Activated T-helper 1 cell treated with Interleukin-2 at 50 U/mL for 16 hours (primary cell): ENCODE results near the gene MYO16.

Experiments used
- DNase-seq: peaks from one replicate; pipeline ENCODE4 v3.0.0-alpha.2; 2020; ENCODE audit warnings: low read depth

Gene MYO16

GRCh38 chr13:108797354-108797753, 167.9 kb downstream of the MYO16 start:
- DNase-seq: no peak

DNA sequence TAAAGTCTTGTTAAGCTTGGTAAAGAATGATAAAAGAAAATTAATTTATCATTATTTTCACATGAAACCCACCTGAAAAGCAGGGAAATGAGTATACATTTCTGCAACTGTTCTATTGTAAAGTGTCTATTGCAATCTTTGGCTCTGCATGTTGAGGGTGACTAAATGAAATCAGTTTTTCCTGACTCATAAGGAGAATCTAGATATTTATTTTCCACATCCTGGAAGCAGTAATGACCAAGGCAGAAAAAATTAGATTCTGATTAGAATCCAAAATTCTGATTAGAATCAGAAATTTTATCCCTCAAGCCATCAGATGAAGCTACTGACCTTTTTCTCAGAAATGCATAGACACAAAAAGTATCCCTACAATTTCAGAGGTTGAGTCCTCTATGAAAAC, 178.4 kb downstream of the MYO16 start:
- DNase-seq: no peak

DNA sequence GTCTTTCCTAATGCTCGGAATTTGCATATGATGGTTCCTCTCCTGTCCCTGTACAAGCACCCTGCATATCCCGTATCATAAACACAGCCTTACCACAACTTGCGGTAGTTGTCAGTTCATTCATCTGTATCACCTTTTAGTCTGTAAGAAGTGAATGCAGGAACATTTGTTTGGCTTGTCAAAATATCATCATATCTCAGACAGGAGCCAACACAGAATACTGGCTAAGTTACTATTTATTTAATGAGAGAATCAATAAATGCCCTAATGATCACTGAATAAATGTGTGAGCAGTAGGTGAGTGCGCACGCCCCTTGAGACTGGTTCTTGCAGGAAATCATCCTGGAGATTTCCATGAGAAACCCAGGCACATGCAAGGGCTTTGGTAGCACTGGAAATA, 182.8 kb downstream of the MYO16 start:
- no peak for DNase-seq

GRCh38 chr13:108812661-108813060, 183.2 kb downstream of the MYO16 start:
- no peak for DNase-seq

DNA sequence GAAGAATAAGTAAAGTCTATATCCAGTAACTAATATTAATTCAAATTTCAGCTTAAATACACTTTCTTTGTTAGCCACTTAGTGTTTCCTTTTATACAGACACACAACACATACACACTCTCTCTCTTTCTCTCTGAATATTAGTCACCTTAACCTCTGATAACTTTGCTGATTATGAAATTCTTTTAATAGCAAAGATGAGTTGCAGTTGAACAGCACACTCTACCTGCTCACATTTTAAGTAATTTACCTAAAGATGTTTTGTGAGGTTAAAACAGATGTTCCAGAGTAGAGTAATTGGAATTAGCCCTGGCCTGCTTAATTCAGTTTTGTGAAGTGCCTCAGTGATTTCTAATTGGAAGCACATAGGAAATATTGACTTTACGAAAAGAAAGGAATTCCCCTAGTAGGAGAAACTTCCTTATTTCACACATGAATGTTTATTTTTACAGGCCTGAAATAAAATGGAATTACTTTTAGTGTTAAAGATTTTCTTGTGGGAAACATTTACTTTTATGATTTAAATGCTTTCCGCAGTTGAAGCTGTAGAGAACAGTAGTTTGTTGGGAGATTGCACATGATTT, 184.3 kb downstream of the MYO16 start:
- no peak for DNase-seq

GRCh38 chr13:108816375-108816774, 187.0 kb downstream of the MYO16 start:
- DNase-seq: no peak

DNA sequence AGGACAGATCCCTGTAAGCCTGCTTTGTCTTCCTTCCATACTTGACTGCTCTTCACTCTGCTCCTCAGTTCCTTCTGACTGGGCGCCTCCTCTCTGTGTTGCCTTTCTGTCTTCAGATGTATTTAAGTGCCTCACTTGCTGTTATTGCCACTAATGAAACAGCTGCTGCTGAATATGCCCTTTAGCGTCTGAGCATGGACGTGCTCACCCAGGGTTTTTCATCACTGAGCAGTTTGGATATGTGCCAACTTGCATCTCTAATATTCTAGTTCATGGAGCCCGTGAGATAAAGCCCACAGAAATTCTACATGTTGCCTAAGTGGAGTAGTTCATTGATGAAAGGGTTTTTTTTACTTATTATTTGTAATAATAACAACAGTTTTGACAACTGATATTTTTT, 198.2 kb downstream of the MYO16 start:
- DNase-seq: no peak

GRCh38 chr13:108828086-108828815, 198.8 kb downstream of the MYO16 start:
- no peak for DNase-seq

- no peak for DNase-seq
These were observed 201.5 kb downstream of the MYO16 start for GRCh38 chr13:108830916-108831315.

- no peak for DNase-seq
These were observed 204.1 kb downstream of the MYO16 start for GRCh38 chr13:108833531-108833930.

GRCh38 chr13:108834193-108834592, 204.8 kb downstream of the MYO16 start:
- DNase-seq: no peak

- DNase-seq: no peak
These were observed 205.7 kb downstream of the MYO16 start for GRCh38 chr13:108835083-108835482.

GRCh38 chr13:108850691-108851090, 221.3 kb downstream of the MYO16 start:
- no peak for DNase-seq

- no peak for DNase-seq
These were observed 222.2 kb downstream of the MYO16 start for GRCh38 chr13:108851660-108852059.

DNA sequence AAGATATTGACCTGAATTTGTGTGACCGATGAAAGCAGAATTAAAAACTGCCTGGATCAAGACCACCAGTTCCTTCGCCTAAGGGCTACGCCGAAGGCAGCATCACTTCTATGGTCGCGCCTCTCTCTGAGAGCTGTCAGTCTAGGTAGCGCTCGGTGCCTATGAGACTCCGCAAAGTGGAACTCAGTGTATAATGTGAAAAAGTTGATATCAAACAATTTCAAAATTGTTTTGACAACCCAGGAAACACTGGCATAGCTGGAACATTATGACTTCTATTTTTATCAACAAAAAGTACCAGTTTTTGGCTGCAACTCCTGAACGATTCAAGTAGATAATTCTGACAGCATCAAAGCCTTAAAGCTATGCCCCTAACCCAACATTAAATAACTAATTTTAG, 223.6 kb downstream of the MYO16 start:
- no peak for DNase-seq

DNA sequence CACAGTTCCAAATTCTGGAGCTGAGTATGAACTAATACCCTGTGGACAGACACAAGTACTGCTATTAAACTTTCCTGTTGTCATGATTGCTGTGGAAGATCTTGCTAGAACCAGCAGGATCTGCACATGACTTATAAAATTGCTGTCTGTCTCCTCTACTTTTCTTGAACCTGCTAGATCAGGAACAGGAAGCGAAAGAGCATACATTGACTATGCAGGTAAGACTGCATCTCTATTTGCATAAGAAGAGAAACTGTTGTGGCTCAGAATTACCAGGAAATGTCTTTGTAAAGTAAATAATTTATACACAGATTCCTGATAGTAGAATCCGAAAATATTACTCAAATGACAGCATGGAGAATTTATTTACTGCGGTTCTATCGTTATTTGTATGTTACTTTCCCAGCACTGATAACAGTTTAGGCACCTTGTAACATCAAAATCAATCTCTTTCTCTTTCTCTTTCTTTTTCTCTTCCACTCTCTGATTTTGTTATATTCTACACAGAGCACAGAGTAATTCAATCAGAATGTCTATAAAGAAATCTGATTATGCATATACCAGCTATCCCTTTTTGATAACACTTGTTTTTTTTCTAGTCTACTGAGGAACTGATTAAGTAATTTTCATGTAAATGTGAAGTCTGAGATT, 226.5 kb downstream of the MYO16 start:
- no peak for DNase-seq

GRCh38 chr13:108858676-108859075, 229.3 kb downstream of the MYO16 start:
- no peak for DNase-seq

- DNase-seq: no peak
These were observed 230.0 kb downstream of the MYO16 start for GRCh38 chr13:108859197-108860012.

DNA sequence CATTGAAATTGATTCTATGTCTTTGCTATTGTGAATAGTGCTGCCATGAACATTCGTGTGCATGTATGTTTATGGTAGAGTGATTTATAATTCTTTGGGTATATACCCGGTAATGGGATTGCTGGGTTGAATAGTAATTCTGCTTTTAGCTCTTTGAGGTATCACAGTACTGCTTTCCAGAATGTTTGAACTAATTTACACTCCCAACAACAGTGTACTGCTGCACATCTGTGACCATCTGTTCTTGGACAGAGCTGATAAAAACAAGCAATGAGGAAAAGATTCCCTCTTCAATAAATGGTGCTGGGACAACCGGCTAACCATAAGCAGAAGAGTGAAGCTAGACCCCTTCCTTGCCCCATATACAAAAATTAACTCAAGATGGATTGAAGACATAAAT, 231.0 kb downstream of the MYO16 start:
- no peak for DNase-seq

DNA sequence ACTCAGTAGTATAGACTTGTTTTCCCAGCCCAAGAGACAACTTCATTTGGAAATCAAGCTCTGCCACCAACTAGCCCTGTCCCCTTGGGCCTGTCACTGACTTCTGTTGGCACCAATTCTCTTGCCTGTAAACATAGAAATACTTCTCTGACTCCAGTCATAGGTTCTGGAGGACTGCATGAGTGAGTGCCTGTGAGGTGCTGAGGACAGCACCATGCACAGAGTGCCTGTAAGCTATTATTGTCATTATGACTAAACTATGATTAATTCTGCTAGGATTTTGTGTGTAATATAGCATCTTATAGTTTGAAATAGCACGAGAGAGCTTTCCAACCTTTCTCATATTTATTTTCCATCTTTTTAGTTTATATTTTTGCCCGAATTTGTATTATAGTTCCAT, 247.9 kb downstream of the MYO16 start:
- DNase-seq: no peak

- DNase-seq: no peak
These were observed 249.3 kb downstream of the MYO16 start for GRCh38 chr13:108878732-108879131.

DNA sequence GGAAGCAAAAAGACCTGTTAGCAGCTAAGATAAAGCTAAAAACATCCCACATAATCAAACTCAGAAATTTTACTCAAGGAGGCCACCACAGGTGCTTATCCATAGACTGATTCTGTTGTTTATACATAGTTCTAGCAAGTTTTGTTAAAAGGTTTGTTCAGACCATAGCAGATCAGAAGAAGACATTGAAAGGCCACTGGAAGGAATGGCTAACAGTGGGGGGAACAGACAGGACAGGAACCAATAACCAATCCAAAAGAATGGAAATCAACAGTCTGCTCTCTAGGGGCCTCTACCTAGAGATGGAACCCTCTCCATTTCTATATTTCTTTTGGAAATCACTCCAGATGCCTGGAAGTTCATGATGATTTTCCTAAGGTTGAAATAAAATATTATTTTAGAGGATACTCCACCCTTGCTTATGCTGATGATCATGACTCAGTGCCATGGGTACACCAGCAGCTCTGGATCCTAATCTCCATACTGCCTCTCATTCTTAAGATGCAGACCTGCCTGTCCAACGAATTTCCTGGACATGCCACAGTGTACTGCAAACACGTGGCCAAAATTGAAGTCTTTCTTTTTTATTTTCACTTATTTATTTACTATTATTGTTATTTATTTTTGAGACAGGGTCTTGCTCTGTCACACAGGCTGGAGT, 260.0 kb downstream of the MYO16 start:
- no peak for DNase-seq
